GM18499 (cell line): ENCODE data around the gene SIGLEC10.

Experiments
- ATAC-seq: cut with Tn5 transposase; IDR thresholded peaks from one replicate; pipeline ENCODE4 v1.9.1; 2021; ENCODE audit warnings: moderate number of reproducible peaks; ENCODE audit not compliant: insufficient read depth, unreplicated experiment

SIGLEC10 gene

DNA sequence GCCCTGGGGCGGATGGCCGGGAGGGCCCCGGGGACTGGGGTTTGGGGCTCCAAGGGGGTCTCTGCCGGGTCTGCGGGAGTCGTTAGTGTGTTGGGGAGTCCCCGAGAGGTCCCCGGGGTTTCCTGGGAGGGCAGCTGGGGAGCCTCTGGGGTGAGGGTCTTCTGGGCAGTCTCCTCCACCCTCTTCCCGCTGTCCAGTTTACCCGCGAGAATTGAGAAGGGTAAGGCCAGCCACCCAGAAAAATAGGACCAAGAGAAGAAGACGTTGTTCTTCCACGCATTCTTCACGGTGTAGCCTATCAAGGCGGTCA, 50.2 kb downstream of the SIGLEC10 start:
- ATAC-seq, result no peak

DNA sequence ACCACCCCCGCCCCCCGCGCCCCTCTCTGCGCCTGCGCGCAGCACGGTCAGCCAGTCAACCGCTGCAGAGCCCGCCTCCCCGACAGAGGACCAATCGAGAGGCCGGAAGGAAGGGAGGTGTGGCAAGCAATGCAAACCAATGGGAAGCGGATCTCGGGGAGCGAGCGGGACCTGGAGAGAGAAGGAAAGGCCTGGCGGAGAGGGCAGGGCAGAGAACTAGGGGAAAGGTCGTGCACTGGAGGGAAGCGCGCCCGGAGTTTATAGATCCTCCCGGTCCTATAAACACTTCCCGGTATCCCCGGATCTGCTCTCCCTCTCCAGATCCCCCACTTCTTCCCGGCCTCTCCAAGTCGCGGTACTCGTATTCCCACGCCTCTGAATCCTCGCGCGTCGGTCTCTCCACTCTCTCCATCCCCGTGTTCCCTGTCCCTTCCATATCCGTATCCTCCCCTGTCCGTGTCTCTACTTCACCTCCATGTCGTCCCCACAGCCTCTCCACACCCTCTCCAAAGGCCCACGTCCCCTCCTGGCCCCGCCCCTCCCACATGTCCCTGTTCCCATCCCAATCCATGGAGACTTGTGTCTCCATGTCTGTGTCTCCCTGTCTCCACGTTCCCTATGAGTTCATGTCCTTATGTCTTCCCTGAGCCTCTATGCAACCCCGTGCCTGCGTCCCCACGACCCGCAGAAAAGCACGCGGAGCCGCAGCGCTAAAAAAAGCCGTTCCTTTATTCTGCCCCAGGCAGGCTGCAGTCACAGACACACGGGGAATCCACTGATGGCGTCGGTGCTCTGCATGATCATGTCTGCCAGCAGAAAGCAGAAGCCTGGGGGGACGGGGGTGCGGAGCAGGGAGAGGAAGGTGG, 50.8 kb downstream of the SIGLEC10 start:
- no peak for ATAC-seq

DNA sequence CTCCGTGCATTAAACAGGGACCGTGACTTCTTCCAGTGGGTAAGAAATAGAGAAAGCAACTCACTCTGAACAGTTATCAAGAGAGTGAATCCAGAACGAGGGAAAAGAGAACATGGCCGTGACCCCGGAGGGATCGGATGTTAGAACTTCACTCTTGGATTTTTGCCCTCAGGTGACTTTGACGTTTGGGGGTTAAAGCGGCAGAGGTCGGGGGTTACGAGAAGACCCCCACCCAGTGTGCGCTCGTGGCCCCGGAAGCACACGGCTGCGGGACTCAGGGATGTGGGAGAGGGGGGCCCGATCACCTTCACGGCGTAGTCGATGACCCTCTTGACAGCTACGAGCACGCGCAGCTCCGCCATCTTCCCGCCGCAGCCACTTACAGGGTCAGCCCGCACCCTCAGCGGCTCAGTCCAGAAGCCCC, 51.5 kb downstream of the SIGLEC10 start, which contains the start of gene ETFB:
Gene ETFB (minus strand): TSS at position 424 of the 424 bp plus-strand sequence. CDS start 62 bp downstream, at position 362.
- no peak for ATAC-seq

DNA sequence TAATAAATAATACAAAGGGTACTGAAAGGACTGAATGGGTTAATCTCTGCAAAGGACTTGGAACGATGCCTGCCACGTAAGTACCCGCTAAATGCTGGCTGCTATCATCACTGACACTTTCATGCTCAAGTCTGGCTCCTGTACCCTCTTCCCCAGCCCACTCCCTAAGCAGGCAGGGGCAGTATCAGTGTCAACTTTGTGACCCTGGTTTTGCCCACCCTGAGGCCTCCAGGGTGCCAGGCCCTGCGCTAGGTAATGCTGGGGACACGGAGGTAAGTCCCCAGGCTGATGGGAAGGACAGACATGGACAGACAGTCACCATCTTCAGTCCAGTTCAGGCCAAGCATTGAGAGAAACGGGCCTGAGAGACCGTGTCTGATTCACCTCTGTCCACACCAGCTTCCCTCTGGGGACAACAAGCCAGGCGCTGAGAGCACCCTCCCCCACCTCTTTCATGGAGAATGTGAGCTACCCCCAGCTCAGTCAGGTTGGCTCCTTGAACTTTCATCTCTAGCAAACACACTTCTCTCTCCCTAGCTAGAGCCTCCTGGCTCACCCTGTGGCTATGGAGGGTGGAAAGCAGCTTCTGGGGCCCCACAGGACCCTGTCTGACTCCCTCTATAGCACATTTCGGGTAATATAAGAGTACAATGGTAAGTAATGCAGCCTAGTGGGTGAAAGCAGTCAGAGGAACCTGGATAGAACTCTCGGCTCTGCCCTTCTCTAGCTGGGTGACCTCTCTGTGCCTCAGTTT, 52.1 kb downstream of the SIGLEC10 start:
- no peak for ATAC-seq

DNA sequence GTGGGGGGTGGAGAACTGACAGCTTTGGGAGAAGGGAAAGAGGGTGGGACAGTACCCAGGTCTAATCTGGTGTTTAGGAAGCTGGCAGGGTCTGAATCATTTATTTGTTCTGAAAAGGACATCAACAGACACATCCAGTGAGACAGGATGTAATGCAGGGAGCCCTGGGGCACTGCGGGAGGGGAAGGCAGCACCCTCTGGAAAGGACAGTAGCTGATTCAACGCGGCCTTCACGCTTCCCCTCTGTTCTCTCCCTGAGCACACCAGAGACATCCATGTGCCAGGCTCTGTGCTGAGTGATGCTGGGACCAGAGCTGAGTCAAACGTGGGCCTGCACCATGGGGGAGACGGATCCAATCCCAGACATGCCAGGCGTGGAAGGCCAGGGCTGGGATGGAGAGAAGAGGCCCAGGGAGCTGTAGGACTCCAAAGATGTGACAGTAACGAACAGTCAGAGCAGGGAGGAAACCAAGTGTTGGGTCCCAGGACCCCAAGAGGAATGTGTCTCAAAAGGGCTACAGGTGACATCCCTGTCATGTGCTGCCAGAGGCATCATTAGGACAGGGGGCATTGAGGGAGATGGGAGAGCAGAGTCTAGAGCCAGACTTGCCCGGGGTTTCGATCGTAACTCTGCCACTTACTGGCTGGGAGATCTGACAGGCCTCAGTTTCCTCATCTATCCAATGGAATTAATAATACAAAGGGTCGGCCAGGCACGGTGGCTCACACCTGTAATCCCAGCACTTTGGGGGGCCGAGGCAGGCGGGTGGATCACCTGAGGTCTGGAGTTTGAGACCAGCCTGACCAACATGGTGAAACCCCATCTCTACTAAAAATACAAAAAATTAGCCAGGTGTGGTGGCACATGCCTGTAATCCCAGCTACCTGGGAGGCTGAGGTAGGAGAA, 53.0 kb downstream of the SIGLEC10 start:
- no peak for ATAC-seq

DNA sequence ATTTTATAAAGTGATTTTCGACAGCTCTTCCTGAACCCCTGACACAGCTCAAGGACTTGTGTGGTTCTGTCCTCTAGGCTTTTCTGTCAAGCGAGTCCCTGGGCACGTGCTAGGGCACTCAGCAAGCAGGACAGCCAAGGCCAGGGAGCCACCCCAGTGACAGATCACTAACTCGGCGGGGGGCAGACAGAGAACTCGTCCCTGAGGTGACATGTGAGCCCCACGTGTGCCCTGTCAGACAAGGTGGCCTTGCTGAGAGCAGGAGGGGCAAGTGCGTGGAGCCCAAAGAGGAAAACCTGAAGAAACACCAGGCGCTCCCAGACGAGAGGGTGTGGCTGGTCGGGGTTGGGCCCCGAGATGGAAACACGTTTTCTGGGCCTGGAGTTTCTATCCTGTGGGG, 56.2 kb downstream of the SIGLEC10 start:
- ATAC-seq, result no peak
